Esophagus squamous epithelium (tissue), 5 donors: ENCODE measurements around the gene TM9SF4. TPM values are rescaled to one million over a fixed set of nuclear protein-coding genes. Genes with fewer than 3 reads are reported as not detected.

Experiments used
- DNase-seq: peaks from one replicate; lab custom pipeline; 2025; lab: John Stamatoyannopoulos, UW
- H3K27ac ChIP-seq, 4 donors: fragments of 200-600 bp; sonication (generic); one replicate each; pipeline ENCODE4 v1.5.1; 2016 to 2019; ENCODE audit warnings: mild to moderate bottlenecking in 1 of 4
- H3K27me3 ChIP-seq, 4 donors: fragments of 200-600 bp; sonication (generic); 1 replicate in 3 of 4; 2 replicates in 1 of 4; pipeline versions ENCODE4 v1.5.1 to v1.6.0; 2017 to 2021; ENCODE audit warnings: antibody characterized with exemption in 1 of 4
- H3K36me3 ChIP-seq, 3 donors: fragments of 200-600 bp; sonication (generic); one replicate each; pipeline ENCODE4 v1.5.1; 2016 to 2019
- H3K4me1 ChIP-seq, 3 donors: fragments of 200-600 bp; sonication (generic); one replicate each; pipeline ENCODE4 v1.5.1; 2017 to 2019
- H3K4me3 ChIP-seq, 4 donors: fragments of 200-600 bp; sonication (generic); 1 replicate in 3 of 4; 2 replicates in 1 of 4; pipeline ENCODE4 v1.5.1; 2016 to 2019; ENCODE audit warnings: mild to moderate bottlenecking in 2 of 4, moderate library complexity in 1 of 4
- H3K9me3 ChIP-seq, 3 donors: fragments of 200-600 bp; sonication (generic); one replicate each; pipeline ENCODE4 v1.5.1; 2016 to 2019
- POLR2A ChIP-seq, 4 donors: fragments of 450-650 bp; IDR thresholded peaks; one replicate each; pipeline ENCODE4 v1.6.1; 2017; ENCODE audit warnings: antibody characterized with exemption in 4 of 4, mild to moderate bottlenecking in 4 of 4, moderate library complexity in 3 of 4
- WGBS, 2 donors: methylation state at CpG; one replicate each; pipeline ENCODE4 v1.1.5; 2018; 5-methylcytosine and 5-hydroxymethylcytosine counted together
- intact Hi-C: fragments of 100-400 bp; cut with DNase I; formaldehyde crosslinking; loops from one replicate; pipeline ENCODE4 v1.15.0; 2022
- total RNA-seq, 4 donors: library from RNA; depleted of rRNA; stranded (reverse); fragments of >200 nt; gene quantifications; one replicate each; pipeline ENCODE4 v1.1.0, GENCODE V29; 2016
- TF ChIP-seq, protein P1 (sequence below), 6 experiments: fragments of 450-650 bp in 4 of 6; fragments of 200-600 bp in 2 of 6; sonication (generic) in 2 of 6; IDR thresholded peaks; one replicate each; pipeline ENCODE4 v1.5.1; 2016 to 2019; ENCODE audit warnings: antibody characterized with exemption in 6 of 6, mild to moderate bottlenecking in 4 of 6, moderate library complexity in 4 of 6
- donor health status: DM: yes; HTN: yes; CAD: no.

TM9SF4 gene
- total RNA-seq, 4 donors from 2014 or later: 28.5 to 36.3 (median 32.1) TPM

DNA sequence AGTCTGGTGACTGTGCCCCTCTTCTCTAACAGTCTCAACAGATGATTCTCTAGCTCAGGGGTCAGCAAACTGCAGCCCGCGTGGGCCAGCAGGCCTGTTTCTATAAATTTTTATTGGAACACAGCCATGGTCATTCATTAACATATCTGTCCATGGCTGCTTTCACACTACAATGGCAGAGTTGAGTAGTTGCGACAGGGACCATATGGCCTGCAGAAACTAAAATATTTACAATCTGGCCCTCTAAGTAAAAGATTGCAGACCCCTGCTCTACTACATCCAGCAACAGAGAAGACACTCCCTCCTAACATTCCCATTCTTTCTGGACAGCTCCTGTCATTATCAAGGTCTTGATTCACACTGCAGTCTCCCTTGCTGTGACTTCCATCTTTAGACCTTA lies 52.8 kb downstream of the TM9SF4 start:
- no peak for TF ChIP-seq POLR2A (IDR thresholded peaks at IDR 0.05)
- TF ChIP-seq, protein P1, sequence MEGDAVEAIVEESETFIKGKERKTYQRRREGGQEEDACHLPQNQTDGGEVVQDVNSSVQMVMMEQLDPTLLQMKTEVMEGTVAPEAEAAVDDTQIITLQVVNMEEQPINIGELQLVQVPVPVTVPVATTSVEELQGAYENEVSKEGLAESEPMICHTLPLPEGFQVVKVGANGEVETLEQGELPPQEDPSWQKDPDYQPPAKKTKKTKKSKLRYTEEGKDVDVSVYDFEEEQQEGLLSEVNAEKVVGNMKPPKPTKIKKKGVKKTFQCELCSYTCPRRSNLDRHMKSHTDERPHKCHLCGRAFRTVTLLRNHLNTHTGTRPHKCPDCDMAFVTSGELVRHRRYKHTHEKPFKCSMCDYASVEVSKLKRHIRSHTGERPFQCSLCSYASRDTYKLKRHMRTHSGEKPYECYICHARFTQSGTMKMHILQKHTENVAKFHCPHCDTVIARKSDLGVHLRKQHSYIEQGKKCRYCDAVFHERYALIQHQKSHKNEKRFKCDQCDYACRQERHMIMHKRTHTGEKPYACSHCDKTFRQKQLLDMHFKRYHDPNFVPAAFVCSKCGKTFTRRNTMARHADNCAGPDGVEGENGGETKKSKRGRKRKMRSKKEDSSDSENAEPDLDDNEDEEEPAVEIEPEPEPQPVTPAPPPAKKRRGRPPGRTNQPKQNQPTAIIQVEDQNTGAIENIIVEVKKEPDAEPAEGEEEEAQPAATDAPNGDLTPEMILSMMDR (IDR thresholded peaks at IDR 0.05): no peak
- no peak for DNase-seq

DNA sequence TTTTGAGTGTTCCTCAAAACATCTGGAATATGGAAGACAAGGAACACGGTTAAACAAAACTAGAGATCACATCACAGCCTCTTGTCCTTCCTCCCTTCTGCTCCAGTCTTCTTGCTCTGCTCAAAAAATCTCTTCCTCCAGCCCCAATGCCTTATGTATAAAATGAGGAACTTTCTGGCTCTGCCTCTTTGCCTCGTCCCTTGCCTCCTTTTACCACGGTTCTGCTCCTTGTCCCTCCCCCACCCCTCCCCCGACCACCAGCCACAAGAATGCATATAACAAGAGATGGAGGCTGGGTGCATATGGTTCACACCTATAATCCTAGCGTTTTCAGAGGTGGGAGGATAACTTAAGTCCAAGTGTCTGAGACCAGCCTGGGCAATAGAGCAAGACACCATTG lies 54.4 kb downstream of the TM9SF4 start:
- intact Hi-C loops: no loop called here
- Histone ChIP-seq H3K9me3 (no peaks in the 10 kb centered on the region), H3K36me3 (peaks cover 25 to 90% (median 36%) of the 10 kb centered on the region in 3 donors), H3K4me3 (no peak overlapping the region), H3K4me1 (no peaks in the 10 kb centered on the region), H3K27me3 (no peaks in the 10 kb centered on the region), H3K27ac (no peak overlapping the region)
- TF ChIP-seq POLR2A (IDR thresholded peaks at IDR 0.05): no peak
- TF ChIP-seq, protein P1 (IDR thresholded peaks at IDR 0.05): no peak
- 73 to 84% methylated on average over 4 to 5 of the region's 5 CpGs for WGBS, 2 donors
- no peak for DNase-seq

More for the DNA sequence above, 52.8 kb downstream of the TM9SF4 start:
- 0 to 76% methylated on average over 1 to 3 of the region's 3 CpGs for whole genome bisulfite sequencing, 2 donors
- Histone ChIP-seq H3K9me3 (no peaks in the 10 kb centered on the region), H3K27me3 (no peaks in the 10 kb centered on the region), H3K36me3 (peaks cover 33 to 100% (median 48%) of the 10 kb centered on the region in 3 donors), H3K4me1 (no peaks in the 10 kb centered on the region), H3K27ac (no peak overlapping the region), H3K4me3 (no peak overlapping the region)
- intact Hi-C loops: no loop called here

DNA sequence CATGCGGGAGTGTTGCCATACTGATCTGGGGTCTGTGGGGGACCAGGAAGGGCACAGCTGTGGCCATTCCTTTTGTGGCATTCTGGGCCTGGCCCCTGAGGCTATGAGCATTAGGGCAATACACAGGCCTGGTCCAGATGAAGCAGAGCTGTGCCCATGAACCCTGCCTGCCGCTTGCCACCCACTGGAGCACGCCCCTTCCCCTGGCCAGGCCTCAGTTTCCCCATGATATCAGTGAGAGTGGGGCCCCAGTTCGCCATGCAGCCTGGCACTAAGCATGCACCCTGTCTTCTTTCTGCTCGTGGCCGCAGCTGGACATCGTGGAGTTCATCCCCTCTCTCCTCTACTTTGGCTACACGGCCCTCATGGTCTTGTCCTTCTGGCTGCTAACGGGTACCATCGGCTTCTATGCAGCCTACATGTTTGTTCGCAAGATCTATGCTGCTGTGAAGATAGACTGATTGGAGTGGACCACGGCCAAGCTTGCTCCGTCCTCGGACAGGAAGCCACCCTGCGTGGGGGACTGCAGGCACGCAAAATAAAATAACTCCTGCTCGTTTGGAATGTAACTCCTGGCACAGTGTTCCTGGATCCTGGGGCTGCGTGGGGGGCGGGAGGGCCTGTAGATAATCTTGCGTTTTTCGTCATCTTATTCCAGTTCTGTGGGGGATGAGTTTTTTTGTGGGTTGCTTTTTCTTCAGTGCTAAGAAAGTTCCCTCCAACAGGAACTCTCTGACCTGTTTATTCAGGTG lies 55.6 kb downstream of the TM9SF4 start:
- WGBS, 2 donors: 86 to 88% methylated on average over 14 to 21 of the region's 21 CpGs
- peaks cover 13 to 78% (median 23%) of the 10 kb centered on the region in 3 donors for H3K36me3 ChIP-seq
- no peak for DNase-seq
- H3K4me1 ChIP-seq: no peaks in the 10 kb centered on the region
- H3K27me3 ChIP-seq: no peaks in the 10 kb centered on the region
- intact Hi-C loops: no loop called here
- no peak overlapping the region for H3K27ac ChIP-seq
- H3K9me3 ChIP-seq: no peaks in the 10 kb centered on the region
- H3K4me3 ChIP-seq: no peak overlapping the region
- TF ChIP-seq, protein P1 (IDR thresholded peaks at IDR 0.05): no peak
- no peak for TF ChIP-seq POLR2A (IDR thresholded peaks at IDR 0.05)

DNA sequence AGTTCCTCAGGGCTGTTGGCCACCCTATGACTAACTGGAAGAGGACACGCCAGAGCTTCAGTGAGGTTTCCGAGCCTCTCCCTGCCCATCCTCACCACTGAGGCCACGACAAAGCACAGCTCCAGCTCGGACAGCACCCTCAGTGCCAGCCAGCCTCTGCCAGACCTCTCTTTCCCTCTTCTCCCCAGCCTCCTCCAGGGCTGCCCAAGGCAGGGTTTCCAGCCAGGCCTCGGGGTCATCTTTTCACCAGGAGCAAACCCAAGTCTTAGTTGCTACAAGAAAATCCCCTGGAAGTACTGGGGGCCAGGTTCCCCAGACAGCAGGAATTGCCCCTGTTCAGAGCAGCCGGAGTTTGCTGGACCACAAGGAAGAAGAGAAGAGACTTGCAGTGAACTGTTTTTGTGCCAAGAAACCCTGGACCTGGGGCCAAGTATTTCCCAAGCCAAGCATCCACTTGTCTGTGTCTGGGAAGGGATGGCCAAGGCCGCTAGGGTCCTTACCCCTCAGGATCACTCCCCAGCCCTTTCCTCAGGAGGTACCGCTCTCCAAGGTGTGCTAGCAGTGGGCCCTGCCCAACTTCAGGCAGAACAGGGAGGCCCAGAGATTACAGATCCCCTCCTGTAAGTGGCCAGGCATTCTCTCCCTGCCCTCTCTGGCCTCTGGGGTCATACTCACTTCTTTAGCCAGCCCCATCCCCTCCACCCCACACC lies 56.5 kb downstream of the TM9SF4 start:
- H3K4me3 ChIP-seq: no peak overlapping the region
- no peak for DNase-seq
- intact Hi-C loops: no loop called here
- H3K4me1 ChIP-seq: no peaks in the 10 kb centered on the region
- no peak overlapping the region for H3K27ac ChIP-seq
- no peaks in the 10 kb centered on the region for H3K9me3 ChIP-seq
- no peaks in the 10 kb centered on the region for H3K27me3 ChIP-seq
- 94 to 100% methylated on average over 1 to 8 of the region's 8 CpGs for WGBS, 2 donors
- peaks cover 8 to 69% (median 20%) of the 10 kb centered on the region in 3 donors for H3K36me3 ChIP-seq
- TF ChIP-seq POLR2A (IDR thresholded peaks at IDR 0.05): no peak
- TF ChIP-seq, protein P1 (IDR thresholded peaks at IDR 0.05): no peak

DNA sequence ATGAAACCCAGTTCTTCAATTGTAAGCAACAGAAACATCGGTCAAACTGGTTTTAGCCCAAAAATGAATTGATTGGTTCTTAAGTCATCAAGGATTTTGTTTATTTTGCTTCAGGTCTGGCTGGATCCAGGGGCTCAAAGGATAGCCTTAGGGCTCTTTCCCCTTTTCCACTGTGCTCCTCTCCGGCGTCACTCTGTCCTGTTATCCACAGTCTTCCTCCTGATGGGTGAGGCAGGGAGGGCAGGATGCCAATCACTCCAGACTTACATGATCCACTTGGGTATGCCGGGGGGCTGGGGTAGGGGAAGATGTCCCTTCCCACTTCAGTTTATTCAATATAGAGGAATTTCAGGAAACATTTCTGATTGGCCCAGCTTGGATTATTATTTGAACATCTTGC lies 58.0 kb downstream of the TM9SF4 start:
- Histone ChIP-seq H3K4me1 (no peaks in the 10 kb centered on the region), H3K9me3 (no peaks in the 10 kb centered on the region), H3K36me3 (peaks cover 0 to 54% (median 20%) of the 10 kb centered on the region in 3 donors), H3K4me3 (no peak overlapping the region), H3K27ac (no peak overlapping the region), H3K27me3 (no peaks in the 10 kb centered on the region)
- intact Hi-C loops: no loop called here
- WGBS, 2 donors: 83 to 100% methylated on average over 3 to 4 of the region's 4 CpGs
- DNase-seq: no peak
- TF ChIP-seq, protein P1 (IDR thresholded peaks at IDR 0.05): no peak
- no peak for TF ChIP-seq POLR2A (IDR thresholded peaks at IDR 0.05)
